DMS 273 treated with DMSO at 0.1 percent for 48 hours (cell line): ENCODE results near the gene SORL1-AS1.
A peak's percentile ranks its signal among the peaks of the same experiment; 100 is the strongest.
"Not testable (repeated sequence)": the region's sequence is repeated elsewhere in the genome, so short reads cannot be mapped to it uniquely, and the experiment has no call there.

ENCODE experiments used
- DNase-seq: peaks from one replicate; lab custom pipeline; 2025; lab: John Stamatoyannopoulos, UW

Gene SORL1-AS1

GRCh38 chr11:121426476-121427399 lies 26.0 kb downstream of the SORL1-AS1 start:
- no peak for DNase-seq

DNA sequence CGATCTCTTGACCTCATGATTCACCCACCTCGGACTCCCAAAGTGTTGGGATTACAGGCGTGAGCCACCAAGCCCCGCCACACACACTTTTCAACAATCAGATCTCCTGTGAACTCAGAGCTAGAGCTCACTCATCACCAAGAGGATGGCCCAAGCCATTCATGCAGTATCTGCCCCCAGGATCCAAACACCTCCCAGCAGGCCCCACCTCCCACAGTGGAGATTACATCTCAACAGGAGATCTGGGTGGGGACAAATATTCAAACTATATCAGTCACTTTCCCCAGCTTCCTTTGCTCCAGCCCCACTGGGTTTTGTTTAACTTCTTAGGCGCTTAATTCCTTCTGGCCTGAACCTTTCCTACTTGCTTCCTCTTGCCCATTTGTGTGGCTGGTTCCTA lies 26.9 kb downstream of the SORL1-AS1 start:
- DNase-seq = no peak

DNA sequence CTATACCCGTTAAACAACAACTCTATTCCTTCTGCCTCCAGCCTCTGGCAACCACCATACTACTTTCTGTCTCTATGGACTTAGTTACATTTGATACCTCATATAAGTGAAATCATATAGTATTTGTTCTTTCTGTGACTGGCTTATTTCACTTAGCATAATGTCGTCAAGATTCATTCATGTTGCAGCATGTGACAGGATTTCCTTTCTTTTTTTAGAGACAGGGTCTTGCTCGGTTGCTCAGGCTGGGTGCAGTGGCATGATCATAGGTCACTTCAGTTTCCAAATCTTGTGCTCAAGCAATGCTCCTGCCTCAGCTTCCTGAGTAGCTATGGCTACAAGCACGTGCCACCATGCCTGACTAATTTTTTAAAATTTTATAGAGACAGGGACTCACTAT lies 30.1 kb downstream of the SORL1-AS1 start:
- DNase-seq = no peak

- no peak for DNase-seq
Observed at GRCh38 chr11:121421149-121421901, 31.4 kb downstream of the SORL1-AS1 start.

- DNase-seq = no peak
Observed at GRCh38 chr11:121420398-121420797, 32.4 kb downstream of the SORL1-AS1 start.

GRCh38 chr11:121419836-121420235 lies 32.9 kb downstream of the SORL1-AS1 start:
- no peak for DNase-seq

DNA sequence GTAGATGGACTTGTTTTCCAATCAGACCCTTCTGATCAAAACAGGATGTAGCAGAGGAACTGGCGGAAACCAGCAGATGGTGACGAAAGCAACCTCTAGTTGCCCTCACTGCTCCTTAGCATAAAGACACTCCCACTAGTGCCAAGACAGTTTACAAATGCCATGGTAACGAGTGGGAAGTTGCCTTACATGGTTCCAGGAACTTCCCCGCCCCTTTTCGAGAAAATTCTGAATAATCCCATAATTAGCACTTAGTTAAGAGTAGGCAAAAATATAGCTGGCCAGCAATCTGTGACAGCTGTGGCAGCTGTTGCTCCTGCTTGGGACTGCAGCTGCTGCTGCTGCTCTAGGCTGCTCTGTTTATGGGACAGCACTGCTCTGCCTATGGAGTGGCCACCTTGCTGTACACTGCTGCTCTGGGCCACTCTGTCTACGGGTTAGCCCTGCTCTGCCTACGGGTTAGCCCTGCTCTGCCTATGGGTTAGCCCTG lies 34.1 kb downstream of the SORL1-AS1 start:
- DNase-seq = peak; percentile 2

DNA sequence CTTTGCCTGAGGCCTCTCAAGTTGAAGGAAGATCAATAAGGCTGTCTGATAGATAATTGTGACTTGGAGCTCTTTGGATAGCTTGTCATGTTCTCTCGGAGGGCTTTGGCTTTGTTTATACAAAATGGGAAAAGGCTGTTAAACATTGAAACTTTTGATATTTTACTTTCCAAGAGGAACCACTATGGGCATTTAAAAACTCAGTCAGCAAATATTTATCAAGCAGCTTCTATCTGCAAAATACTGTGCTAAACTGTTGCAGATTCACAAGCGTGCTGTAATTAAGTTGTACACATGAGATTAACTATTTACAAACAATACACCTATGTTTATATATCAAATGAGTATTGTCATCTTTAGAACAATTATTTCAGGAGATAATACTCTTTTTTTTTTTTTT lies 35.2 kb downstream of the SORL1-AS1 start:
- DNase-seq = no peak

- DNase-seq = no peak
Observed at GRCh38 chr11:121417055-121417551, 35.7 kb downstream of the SORL1-AS1 start.

DNA sequence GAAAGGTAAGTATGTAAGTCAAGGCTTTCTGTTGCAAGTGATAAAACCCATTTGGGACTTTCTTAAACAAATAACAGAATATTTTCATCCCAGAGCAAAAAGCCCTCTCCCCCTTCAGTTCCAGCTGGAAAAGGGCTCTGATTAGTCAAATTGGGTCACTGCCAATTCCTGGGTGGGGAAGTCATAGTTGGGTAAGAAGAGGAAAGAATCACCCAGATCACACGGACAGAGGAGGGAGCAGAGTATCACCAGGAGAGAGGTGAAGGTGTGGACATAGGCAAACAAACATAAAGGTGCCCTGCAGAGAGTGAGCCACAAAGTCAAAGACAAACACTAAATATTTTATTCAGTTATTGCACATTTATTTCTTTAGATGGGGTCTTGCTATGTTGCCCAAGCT lies 36.9 kb downstream of the SORL1-AS1 start:
- DNase-seq = no peak

DNA sequence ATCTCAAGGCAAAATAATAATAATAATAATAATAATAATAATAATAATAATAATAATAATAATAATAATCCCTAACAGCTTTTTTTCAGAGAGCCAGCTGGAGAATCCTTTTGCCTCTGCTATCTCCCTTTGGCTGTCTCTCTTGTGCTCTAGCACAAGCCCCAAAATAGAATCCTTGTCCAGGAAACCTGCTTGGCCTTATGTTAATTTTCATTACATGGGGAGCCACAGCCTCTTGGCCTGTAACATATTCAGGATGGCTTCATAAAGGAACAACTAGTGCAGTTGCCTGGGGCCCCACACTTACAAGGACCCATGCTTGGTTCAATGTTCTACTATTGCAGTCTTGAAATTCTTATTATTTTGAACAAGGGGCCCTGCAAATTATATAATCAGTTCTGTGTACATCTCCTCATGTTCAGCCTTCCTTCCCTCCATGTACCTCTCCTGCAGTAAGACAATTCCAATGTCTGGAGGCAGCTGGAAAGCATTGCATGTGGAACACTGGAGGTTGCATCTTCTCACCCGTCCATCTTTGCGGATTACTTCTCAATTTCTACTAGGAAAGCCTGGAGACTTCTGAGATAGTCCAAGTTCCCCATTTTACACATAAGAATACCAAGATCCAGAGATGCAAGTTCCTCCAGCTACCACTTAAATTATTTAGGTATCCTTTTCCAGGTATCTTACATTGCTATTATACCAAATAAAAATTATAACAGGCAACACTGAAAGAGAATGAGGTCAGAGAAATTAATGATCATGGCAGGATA lies 38.4 kb downstream of the SORL1-AS1 start:
- no peak for DNase-seq

GRCh38 chr11:121412711-121413415 lies 39.9 kb downstream of the SORL1-AS1 start:
- no peak for DNase-seq

GRCh38 chr11:121412000-121412587 lies 40.7 kb downstream of the SORL1-AS1 start:
- DNase-seq = no peak

- DNase-seq = not testable (repeated sequence)
Observed at GRCh38 chr11:121411330-121411729, 41.4 kb downstream of the SORL1-AS1 start.

GRCh38 chr11:121410041-121410440 lies 42.7 kb downstream of the SORL1-AS1 start:
- not testable (repeated sequence) for DNase-seq

- no peak for DNase-seq
Observed at GRCh38 chr11:121408830-121409229, 43.9 kb downstream of the SORL1-AS1 start.

DNA sequence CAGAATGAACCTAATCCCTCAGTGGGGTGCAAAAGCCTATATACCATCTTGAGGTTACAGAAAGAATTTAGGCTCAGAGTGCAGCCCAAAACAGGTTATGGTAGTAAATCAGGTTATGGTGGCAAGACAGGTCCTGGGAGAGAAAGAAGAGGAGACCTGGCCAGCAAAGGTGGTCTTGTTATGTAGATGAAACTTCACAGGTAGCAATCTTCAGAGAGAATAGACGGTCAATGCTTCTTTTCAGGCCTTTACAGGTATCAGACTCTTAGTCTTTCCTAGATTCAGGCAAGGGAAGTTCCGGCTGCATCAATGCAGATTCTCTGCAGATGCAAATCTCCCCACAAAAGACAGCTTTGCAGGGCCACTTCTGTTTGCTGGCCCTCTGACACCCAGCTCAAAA lies 46.5 kb downstream of the SORL1-AS1 start:
- no peak for DNase-seq

DNA sequence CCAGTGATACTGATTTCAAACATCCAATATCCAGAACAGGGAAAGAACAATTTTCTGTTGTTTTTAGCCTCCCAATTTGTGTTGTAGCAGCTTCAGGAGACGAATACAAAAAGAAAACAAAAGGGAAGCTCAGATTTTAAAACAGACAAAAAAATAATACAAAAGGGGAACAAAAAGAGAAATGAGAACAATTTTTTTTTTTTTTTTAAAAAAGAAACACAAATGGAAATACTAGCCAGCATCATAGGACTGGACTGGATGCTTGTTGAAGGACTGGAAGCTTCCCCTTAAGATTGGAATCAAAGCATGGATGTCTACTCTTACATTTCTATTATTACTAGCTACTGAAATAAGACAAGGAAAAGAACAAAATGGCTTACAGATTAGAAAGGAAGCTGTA lies 47.1 kb downstream of the SORL1-AS1 start:
- DNase-seq = no peak

- DNase-seq = no peak
Observed at GRCh38 chr11:121394785-121395184, 58.0 kb downstream of the SORL1-AS1 start.

- no peak for DNase-seq
Observed at GRCh38 chr11:121393855-121394254, 58.9 kb downstream of the SORL1-AS1 start.

- peak; percentile 45 for DNase-seq
Observed at GRCh38 chr11:121391914-121392313, 60.9 kb downstream of the SORL1-AS1 start.
